ENCODE data around the gene COX19. TPM values are rescaled to one million over a fixed set of nuclear protein-coding genes. Genes with fewer than 3 reads are reported as not detected.

The COX19 gene
- total RNA-seq, 1 donor from 2014 or later = 22.0 TPM

DNA sequence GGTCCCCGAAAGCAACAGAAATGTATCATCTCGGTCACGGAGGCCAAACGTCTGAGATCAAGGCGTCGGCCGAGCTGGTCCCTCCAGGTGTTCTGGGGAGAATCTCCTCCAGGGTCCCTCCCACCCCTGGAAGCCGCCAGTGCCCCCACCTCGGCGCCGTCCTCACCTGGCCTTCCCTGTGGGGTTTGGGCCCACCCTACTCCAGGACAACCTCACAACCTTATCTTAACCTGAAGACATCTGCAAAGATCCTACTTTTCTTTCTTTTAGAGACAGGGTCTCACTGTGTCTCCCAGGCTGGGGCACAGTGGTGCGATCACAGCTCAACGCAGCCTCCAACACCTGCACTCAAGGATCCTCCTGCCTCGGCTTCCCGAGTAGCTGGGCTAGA lies 54.3 kb downstream of the COX19 start:
- Mint-ChIP-seq H3K4me3 (no peak overlapping the region), H3K27ac (no peak overlapping the region), H3K9me3 (no peaks in the 10 kb centered on the region), H3K4me1 (peaks cover 13% of the 10 kb centered on the region), H3K27me3 (ENCODE audit: low read depth) (no peaks in the 10 kb centered on the region), H3K36me3 (no peaks in the 10 kb centered on the region)
- no peak for TF ChIP-seq CTCF (IDR thresholded peaks at IDR 0.05; ENCODE audit: unreplicated experiment)
- peak in 1 of 2 experiments; percentile 10 for DNase-seq (ENCODE audit: low spot score in 2 of 2, unreplicated experiment in 2 of 2)

DNA sequence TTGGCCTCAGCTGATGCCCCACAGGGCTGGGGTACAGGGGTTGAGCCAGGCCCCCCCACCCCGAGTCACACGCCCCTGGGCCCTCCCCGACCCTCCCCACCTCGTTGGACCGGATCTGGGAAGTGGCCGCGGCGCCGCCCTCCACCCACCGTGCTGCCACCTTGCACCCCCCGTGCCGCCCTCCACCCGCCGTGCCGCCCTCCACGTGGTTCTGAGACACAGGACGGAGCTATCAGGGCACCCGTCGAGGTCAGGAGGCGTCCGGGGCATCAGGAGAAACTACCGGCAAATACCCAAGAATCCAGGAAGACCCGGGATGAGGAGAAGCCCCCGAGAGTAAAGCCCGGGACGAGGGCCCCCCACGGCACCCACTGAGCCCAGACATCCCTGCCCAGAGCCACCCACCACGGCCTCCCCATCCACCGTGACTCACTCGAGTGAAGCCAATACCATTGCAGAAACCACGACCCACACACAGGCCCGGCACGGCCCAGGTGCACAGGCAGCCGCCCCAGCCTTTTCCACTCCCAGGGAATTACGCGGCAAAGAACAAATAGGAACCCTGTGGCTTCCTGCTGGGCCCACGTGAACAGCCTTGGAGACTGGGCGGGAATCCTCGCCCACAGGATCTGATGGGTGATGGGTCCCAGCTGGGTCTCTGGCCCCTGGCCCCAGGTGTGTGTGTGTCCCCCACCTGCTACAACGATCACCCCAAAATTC lies 54.8 kb downstream of the COX19 start:
- no peak for TF ChIP-seq CTCF (IDR thresholded peaks at IDR 0.05; ENCODE audit: unreplicated experiment)
- Mint-ChIP-seq H3K27ac (no peak overlapping the region), H3K36me3 (no peaks in the 10 kb centered on the region), H3K9me3 (no peaks in the 10 kb centered on the region), H3K4me3 (no peak overlapping the region), H3K27me3 (ENCODE audit: low read depth) (no peaks in the 10 kb centered on the region), H3K4me1 (peaks cover 18% of the 10 kb centered on the region)
- peak; percentile 19 to 26 for DNase-seq (ENCODE audit: low spot score in 2 of 2, unreplicated experiment in 2 of 2)

DNA sequence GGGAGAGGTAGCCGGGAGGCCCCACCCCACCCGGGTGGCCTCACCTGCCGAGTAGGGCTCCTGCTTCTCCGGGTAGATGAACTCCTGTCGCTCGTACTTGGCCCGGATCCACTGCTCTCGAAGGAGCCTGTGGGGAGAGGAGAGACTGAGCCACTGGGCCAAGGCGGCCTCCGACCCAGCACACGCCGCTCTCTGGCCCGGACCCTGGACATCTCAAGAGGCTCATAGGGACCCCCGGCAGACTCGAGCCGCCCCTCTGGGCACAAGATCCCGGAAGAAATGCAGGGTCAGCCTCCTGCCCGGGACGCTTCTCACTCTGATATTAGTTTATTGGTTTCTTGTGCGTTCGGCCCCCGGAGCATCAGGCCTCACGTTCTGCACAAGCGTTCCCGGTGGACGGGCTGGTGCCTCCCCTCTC lies 55.4 kb downstream of the COX19 start:
- Mint-ChIP-seq H3K4me1 (peaks cover 20% of the 10 kb centered on the region), H3K36me3 (no peaks in the 10 kb centered on the region), H3K9me3 (no peaks in the 10 kb centered on the region), H3K27ac (no peak overlapping the region), H3K27me3 (ENCODE audit: low read depth) (no peaks in the 10 kb centered on the region), H3K4me3 (no peak overlapping the region)
- TF ChIP-seq CTCF (IDR thresholded peaks at IDR 0.05; ENCODE audit: unreplicated experiment) = no peak
- peak; percentile 10 to 37 for DNase-seq (ENCODE audit: low spot score in 2 of 2, unreplicated experiment in 2 of 2)

- no peaks in the 10 kb centered on the region for H3K27me3 Mint-ChIP-seq (ENCODE audit: low read depth)
- H3K36me3 Mint-ChIP-seq = no peaks in the 10 kb centered on the region
- no peak overlapping the region for H3K27ac Mint-ChIP-seq
- H3K9me3 Mint-ChIP-seq = no peaks in the 10 kb centered on the region
- H3K4me3 Mint-ChIP-seq = no peak overlapping the region
- TF ChIP-seq CTCF (IDR thresholded peaks at IDR 0.05; ENCODE audit: unreplicated experiment) = no peak
- DNase-seq (ENCODE audit: low spot score in 2 of 2, unreplicated experiment in 2 of 2) = peak in 1 of 2 experiments; percentile 34
- peaks cover 20% of the 10 kb centered on the region for H3K4me1 Mint-ChIP-seq
Measured at GRCh38 chr7:919114-919442, 56.3 kb downstream of the COX19 start.

GRCh38 chr7:918441-919113 lies 56.8 kb downstream of the COX19 start:
- H3K27ac Mint-ChIP-seq = no peak overlapping the region
- peaks cover 20% of the 10 kb centered on the region for H3K4me1 Mint-ChIP-seq
- no peak overlapping the region for H3K4me3 Mint-ChIP-seq
- TF ChIP-seq CTCF (IDR thresholded peaks at IDR 0.05; ENCODE audit: unreplicated experiment) = no peak
- DNase-seq (ENCODE audit: low spot score in 2 of 2, unreplicated experiment in 2 of 2) = peak; percentile 15 to 27
- no peaks in the 10 kb centered on the region for H3K9me3 Mint-ChIP-seq
- H3K36me3 Mint-ChIP-seq = no peaks in the 10 kb centered on the region
- no peaks in the 10 kb centered on the region for H3K27me3 Mint-ChIP-seq (ENCODE audit: low read depth)

Measured in mesothelial cell of epicardium (in vitro differentiated cells).